HepG2 (cell line): ENCODE data around the gene UGT2A3.

ENCODE experiments used
- ATF2 ChIP-seq: sonication (generic); formaldehyde crosslinking; IDR thresholded peaks from 2 replicates; pipeline ENCODE4 v1.4.0; 2020; ENCODE audit warnings: missing genetic modification reagents
- FOXM1 ChIP-seq: sonication (generic); formaldehyde crosslinking; IDR thresholded peaks from 2 replicates; pipeline ENCODE4 v1.5.0; 2020; ENCODE audit warnings: missing genetic modification reagents
- HIVEP1 ChIP-seq: sonication (generic); formaldehyde crosslinking; IDR thresholded peaks from 2 replicates; pipeline ENCODE4 v1.4.0; 2020; ENCODE audit warnings: mild to moderate bottlenecking, missing genetic modification reagents
- NFE2L2 ChIP-seq: fragments of 150-350 bp; IDR thresholded peaks from 2 replicates; pipeline ENCODE4 v1.6.1; 2014; ENCODE audit warnings: low read length
- PRDM15 ChIP-seq: sonication (generic); formaldehyde crosslinking; IDR thresholded peaks from 2 replicates; pipeline ENCODE4 v1.4.0; 2020; ENCODE audit warnings: missing genetic modification reagents
- SMAD3 ChIP-seq: sonication (generic); formaldehyde crosslinking; IDR thresholded peaks from 2 replicates; pipeline ENCODE4 v1.4.0; 2020; ENCODE audit warnings: missing genetic modification reagents
- SMC3 ChIP-seq: IDR thresholded peaks from 2 replicates; pipeline ENCODE4 v1.6.1; 2011; ENCODE audit warnings: low read length, improper control_type of control experiment
- SMYD3 ChIP-seq: sonication (generic); formaldehyde crosslinking; IDR thresholded peaks from 2 replicates; pipeline ENCODE4 v1.8.1; 2023; ENCODE audit warnings: mild to moderate bottlenecking, missing genetic modification reagents
- TBX3 ChIP-seq: fragments of 450-650 bp; IDR thresholded peaks from 2 replicates; pipeline ENCODE4 v1.6.1; 2017; ENCODE audit warnings: antibody characterized with exemption, mild to moderate bottlenecking, inconsistent platforms, borderline replicate concordance
- ZNF121 ChIP-seq: sonication (generic); formaldehyde crosslinking; IDR thresholded peaks from 2 replicates; pipeline ENCODE4 v1.5.0; 2020; ENCODE audit warnings: mild to moderate bottlenecking, missing genetic modification reagents
- ZNF607 ChIP-seq: sonication (generic); formaldehyde crosslinking; IDR thresholded peaks from 2 replicates; pipeline ENCODE4 v1.5.1; 2020; ENCODE audit warnings: missing genetic modification reagents, mild to moderate bottlenecking, borderline replicate concordance
- TF ChIP-seq, protein P1 (sequence below): sonication (generic); formaldehyde crosslinking; IDR thresholded peaks from 2 replicates; pipeline ENCODE4 v1.5.1; 2020; ENCODE audit warnings: mild to moderate bottlenecking, missing genetic modification reagents, moderate library complexity
- TF ChIP-seq, protein P2 (sequence below): IDR thresholded peaks from 2 replicates; pipeline ENCODE4 v1.6.1; 2012; ENCODE audit warnings: low read length, improper control_type of control experiment
- TF ChIP-seq, protein P3 (sequence below): sonication (generic); formaldehyde crosslinking; conservative IDR thresholded peaks from 2 replicates; pipeline ENCODE4 v1.8.1; 2023; ENCODE audit warnings: missing genetic modification reagents

DNA sequence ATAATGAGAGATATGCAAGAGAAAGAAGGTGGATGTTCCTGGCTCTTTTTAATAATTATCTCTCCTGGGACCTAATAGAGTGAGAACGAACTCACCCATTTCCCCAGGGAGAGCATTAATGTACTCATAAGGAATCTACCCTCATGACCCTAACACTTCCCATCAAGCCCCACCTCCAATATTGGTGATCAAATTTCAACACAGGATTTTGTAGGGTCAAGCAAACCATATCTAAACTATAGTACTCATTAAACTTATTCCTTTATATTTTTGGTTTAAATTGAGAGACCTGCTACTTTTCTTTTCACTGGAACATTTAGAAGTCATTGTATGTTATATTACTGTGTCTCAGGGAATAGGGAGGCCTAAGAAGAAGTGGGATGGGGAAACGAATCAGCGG is 2.6 kb downstream of the UGT2A3 start:
- no peak for TF ChIP-seq ATF2
- TF ChIP-seq, protein P1, sequence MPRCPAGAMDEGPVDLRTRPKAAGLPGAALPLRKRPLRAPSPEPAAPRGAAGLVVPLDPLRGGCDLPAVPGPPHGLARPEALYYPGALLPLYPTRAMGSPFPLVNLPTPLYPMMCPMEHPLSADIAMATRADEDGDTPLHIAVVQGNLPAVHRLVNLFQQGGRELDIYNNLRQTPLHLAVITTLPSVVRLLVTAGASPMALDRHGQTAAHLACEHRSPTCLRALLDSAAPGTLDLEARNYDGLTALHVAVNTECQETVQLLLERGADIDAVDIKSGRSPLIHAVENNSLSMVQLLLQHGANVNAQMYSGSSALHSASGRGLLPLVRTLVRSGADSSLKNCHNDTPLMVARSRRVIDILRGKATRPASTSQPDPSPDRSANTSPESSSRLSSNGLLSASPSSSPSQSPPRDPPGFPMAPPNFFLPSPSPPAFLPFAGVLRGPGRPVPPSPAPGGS, result no peak
- TF ChIP-seq SMC3, result no peak
- TF ChIP-seq, protein P2, sequence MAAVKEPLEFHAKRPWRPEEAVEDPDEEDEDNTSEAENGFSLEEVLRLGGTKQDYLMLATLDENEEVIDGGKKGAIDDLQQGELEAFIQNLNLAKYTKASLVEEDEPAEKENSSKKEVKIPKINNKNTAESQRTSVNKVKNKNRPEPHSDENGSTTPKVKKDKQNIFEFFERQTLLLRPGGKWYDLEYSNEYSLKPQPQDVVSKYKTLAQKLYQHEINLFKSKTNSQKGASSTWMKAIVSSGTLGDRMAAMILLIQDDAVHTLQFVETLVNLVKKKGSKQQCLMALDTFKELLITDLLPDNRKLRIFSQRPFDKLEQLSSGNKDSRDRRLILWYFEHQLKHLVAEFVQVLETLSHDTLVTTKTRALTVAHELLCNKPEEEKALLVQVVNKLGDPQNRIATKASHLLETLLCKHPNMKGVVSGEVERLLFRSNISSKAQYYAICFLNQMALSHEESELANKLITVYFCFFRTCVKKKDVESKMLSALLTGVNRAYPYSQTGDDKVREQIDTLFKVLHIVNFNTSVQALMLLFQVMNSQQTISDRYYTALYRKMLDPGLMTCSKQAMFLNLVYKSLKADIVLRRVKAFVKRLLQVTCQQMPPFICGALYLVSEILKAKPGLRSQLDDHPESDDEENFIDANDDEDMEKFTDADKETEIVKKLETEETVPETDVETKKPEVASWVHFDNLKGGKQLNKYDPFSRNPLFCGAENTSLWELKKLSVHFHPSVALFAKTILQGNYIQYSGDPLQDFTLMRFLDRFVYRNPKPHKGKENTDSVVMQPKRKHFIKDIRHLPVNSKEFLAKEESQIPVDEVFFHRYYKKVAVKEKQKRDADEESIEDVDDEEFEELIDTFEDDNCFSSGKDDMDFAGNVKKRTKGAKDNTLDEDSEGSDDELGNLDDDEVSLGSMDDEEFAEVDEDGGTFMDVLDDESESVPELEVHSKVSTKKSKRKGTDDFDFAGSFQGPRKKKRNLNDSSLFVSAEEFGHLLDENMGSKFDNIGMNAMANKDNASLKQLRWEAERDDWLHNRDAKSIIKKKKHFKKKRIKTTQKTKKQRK, result no peak
- TF ChIP-seq NFE2L2, result no peak
- no peak for TF ChIP-seq ZNF607 (CRISPR knock-in tag)
- TF ChIP-seq, protein P3, sequence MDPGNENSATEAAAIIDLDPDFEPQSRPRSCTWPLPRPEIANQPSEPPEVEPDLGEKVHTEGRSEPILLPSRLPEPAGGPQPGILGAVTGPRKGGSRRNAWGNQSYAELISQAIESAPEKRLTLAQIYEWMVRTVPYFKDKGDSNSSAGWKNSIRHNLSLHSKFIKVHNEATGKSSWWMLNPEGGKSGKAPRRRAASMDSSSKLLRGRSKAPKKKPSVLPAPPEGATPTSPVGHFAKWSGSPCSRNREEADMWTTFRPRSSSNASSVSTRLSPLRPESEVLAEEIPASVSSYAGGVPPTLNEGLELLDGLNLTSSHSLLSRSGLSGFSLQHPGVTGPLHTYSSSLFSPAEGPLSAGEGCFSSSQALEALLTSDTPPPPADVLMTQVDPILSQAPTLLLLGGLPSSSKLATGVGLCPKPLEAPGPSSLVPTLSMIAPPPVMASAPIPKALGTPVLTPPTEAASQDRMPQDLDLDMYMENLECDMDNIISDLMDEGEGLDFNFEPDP (CRISPR knock-in tag), result no peak
- TF ChIP-seq FOXM1, result no peak
- TF ChIP-seq PRDM15 (CRISPR knock-in tag), result no peak
- no peak for TF ChIP-seq HIVEP1 (CRISPR knock-in tag)
- no peak for TF ChIP-seq TBX3
- TF ChIP-seq SMYD3 (CRISPR knock-in tag), result no peak
- no peak for TF ChIP-seq SMAD3 (CRISPR knock-in tag)
- TF ChIP-seq ZNF121 (CRISPR knock-in tag), result no peak
